KMS-11 (cell line): Measurements from ENCODE around the gene TLE4.

Source experiments
- H2AFZ ChIP-seq: fragments of 200-600 bp; sonication (generic); 2 replicates; pipeline ENCODE4 v1.6.1; 2016; ENCODE audit warnings: antibody characterized with exemption, mixed run types, low read depth
- H3K27ac ChIP-seq: fragments of 200-600 bp; sonication (generic); 2 replicates; pipeline ENCODE4 v1.6.1; 2016; ENCODE audit warnings: mild to moderate bottlenecking, mixed run types
- H3K27me3 ChIP-seq: fragments of 200-600 bp; sonication (generic); 2 replicates; pipeline ENCODE4 v1.6.1; 2017; ENCODE audit warnings: mild to moderate bottlenecking, low read depth, mixed run types, moderate library complexity; ENCODE audit not compliant: insufficient read depth
- H3K36me3 ChIP-seq: fragments of 200-600 bp; sonication (generic); 2 replicates; pipeline ENCODE4 v1.6.1; 2017; ENCODE audit warnings: mild to moderate bottlenecking, mixed run types; ENCODE audit not compliant: insufficient read depth
- H3K4me1 ChIP-seq: fragments of 200-600 bp; sonication (generic); 2 replicates; pipeline ENCODE4 v1.6.1; 2016; ENCODE audit warnings: mild to moderate bottlenecking, low read depth, mixed run types; ENCODE audit not compliant: poor library complexity, severe bottlenecking
- H3K4me2 ChIP-seq: fragments of 200-600 bp; sonication (generic); 2 replicates; pipeline ENCODE4 v1.7.0; 2016; ENCODE audit warnings: mild to moderate bottlenecking, mixed run types
- H3K4me3 ChIP-seq: fragments of 200-600 bp; sonication (generic); IDR thresholded peaks from 2 replicates; pipeline ENCODE4 v1.6.1; 2017; ENCODE audit warnings: low read depth, low read length, mixed read lengths; ENCODE audit not compliant: insufficient read depth
- H3K79me2 ChIP-seq: fragments of 200-600 bp; sonication (generic); 2 replicates; pipeline ENCODE4 v1.6.1; 2016; ENCODE audit warnings: low read depth, mixed run types; ENCODE audit not compliant: insufficient read depth
- H3K9ac ChIP-seq: fragments of 200-600 bp; sonication (generic); 2 replicates; pipeline ENCODE4 v1.6.1; 2016; ENCODE audit warnings: mild to moderate bottlenecking, mixed run types
- H4K20me1 ChIP-seq: fragments of 200-600 bp; sonication (generic); 2 replicates; pipeline ENCODE4 v1.6.1; 2016; ENCODE audit warnings: mild to moderate bottlenecking, mixed run types; ENCODE audit not compliant: insufficient read depth
- CTCF ChIP-seq: fragments of 200-600 bp; sonication (generic); conservative IDR thresholded peaks from 2 replicates; pipeline ENCODE4 v1.6.1; 2017; ENCODE audit warnings: low read depth, mild to moderate bottlenecking, antibody characterized with exemption, low read length, moderate library complexity, mixed read lengths

TLE4 gene

GRCh38 chr9:79757074-79757473 lies 185.3 kb downstream of the TLE4 start:
- Histone ChIP-seq H4K20me1 (no peaks in the 10 kb centered on the region), H2AFZ (no peak overlapping the region), H3K36me3 (no peaks in the 10 kb centered on the region), H3K4me2 (no peak overlapping the region), H3K4me1 (no peaks in the 10 kb centered on the region), H3K9ac (no peak overlapping the region), H3K27ac (no peak overlapping the region), H3K27me3 (no peaks in the 10 kb centered on the region), H3K4me3 (no peak overlapping the region), H3K79me2 (no peaks in the 10 kb centered on the region)
- TF ChIP-seq CTCF, result no peak

- H3K9ac ChIP-seq, result no peak overlapping the region
- TF ChIP-seq CTCF, result no peak; the same call in 1 of the 2 replicates
- H3K36me3 ChIP-seq, result no peaks in the 10 kb centered on the region
- H3K4me2 ChIP-seq, result no peak overlapping the region
- no peaks in the 10 kb centered on the region for H3K4me1 ChIP-seq
- H3K79me2 ChIP-seq, result no peaks in the 10 kb centered on the region
- H4K20me1 ChIP-seq, result no peaks in the 10 kb centered on the region
- H2AFZ ChIP-seq, result no peak overlapping the region
- H3K27me3 ChIP-seq, result no peaks in the 10 kb centered on the region
- H3K27ac ChIP-seq, result no peak overlapping the region
- no peak overlapping the region for H3K4me3 ChIP-seq
Measured at GRCh38 chr9:79757881-79758669, 186.3 kb downstream of the TLE4 start.

- H3K36me3 ChIP-seq, result no peaks in the 10 kb centered on the region
- H3K9ac ChIP-seq, result no peak overlapping the region
- no peaks in the 10 kb centered on the region for H3K27me3 ChIP-seq
- no peaks in the 10 kb centered on the region for H4K20me1 ChIP-seq
- TF ChIP-seq CTCF, result no peak
- no peak overlapping the region for H3K4me3 ChIP-seq
- H2AFZ ChIP-seq, result no peak overlapping the region
- no peak overlapping the region for H3K27ac ChIP-seq
- no peak overlapping the region for H3K4me2 ChIP-seq
- H3K79me2 ChIP-seq, result no peaks in the 10 kb centered on the region
- no peaks in the 10 kb centered on the region for H3K4me1 ChIP-seq
Measured at GRCh38 chr9:79759460-79759859, 187.7 kb downstream of the TLE4 start.

GRCh38 chr9:79762070-79762469 lies 190.3 kb downstream of the TLE4 start:
- H3K79me2 ChIP-seq, result no peaks in the 10 kb centered on the region
- no peak overlapping the region for H3K27ac ChIP-seq
- no peak for TF ChIP-seq CTCF
- no peaks in the 10 kb centered on the region for H4K20me1 ChIP-seq
- no peak overlapping the region for H3K9ac ChIP-seq
- no peak overlapping the region for H2AFZ ChIP-seq
- H3K4me2 ChIP-seq, result no peak overlapping the region
- no peaks in the 10 kb centered on the region for H3K27me3 ChIP-seq
- H3K4me3 ChIP-seq, result no peak overlapping the region
- no peaks in the 10 kb centered on the region for H3K36me3 ChIP-seq
- no peaks in the 10 kb centered on the region for H3K4me1 ChIP-seq
